ENCODE results near the gene FRMD3. TPM values are rescaled to one million over a fixed set of nuclear protein-coding genes. Genes with fewer than 3 reads are reported as not detected.

The FRMD3 gene
- total RNA-seq, 2 donors from 2014 or later = 2.1 to 4.6 TPM

GRCh38 chr9:83489961-83490360 lies 48.2 kb downstream of the FRMD3 start:
- H3K4me3 ChIP-seq = no peak overlapping the region
- no peaks in the 10 kb centered on the region for H3K4me1 ChIP-seq
- TF ChIP-seq, protein P1, sequence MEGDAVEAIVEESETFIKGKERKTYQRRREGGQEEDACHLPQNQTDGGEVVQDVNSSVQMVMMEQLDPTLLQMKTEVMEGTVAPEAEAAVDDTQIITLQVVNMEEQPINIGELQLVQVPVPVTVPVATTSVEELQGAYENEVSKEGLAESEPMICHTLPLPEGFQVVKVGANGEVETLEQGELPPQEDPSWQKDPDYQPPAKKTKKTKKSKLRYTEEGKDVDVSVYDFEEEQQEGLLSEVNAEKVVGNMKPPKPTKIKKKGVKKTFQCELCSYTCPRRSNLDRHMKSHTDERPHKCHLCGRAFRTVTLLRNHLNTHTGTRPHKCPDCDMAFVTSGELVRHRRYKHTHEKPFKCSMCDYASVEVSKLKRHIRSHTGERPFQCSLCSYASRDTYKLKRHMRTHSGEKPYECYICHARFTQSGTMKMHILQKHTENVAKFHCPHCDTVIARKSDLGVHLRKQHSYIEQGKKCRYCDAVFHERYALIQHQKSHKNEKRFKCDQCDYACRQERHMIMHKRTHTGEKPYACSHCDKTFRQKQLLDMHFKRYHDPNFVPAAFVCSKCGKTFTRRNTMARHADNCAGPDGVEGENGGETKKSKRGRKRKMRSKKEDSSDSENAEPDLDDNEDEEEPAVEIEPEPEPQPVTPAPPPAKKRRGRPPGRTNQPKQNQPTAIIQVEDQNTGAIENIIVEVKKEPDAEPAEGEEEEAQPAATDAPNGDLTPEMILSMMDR (IDR thresholded peaks at IDR 0.05) = no peak
- TF ChIP-seq POLR2A (IDR thresholded peaks at IDR 0.05) = no peak
- H3K27ac ChIP-seq = no peak overlapping the region
- ATAC-seq (no peak), DNase-seq (no peak)
- no peaks in the 10 kb centered on the region for H3K36me3 ChIP-seq (replicated peaks in 1 of 2; ENCODE audit: insufficient read depth in 1 of 2, low read depth in 2 of 2)
- H3K9me3 ChIP-seq = no peaks in the 10 kb centered on the region
- 100% methylated on average over 1 of the region's 1 CpG for WGBS, 2 donors
- intact Hi-C loops (cut with DNase I) = no loop called here
- no peaks in the 10 kb centered on the region for H3K27me3 ChIP-seq

GRCh38 chr9:83484990-83485389 lies 53.2 kb downstream of the FRMD3 start:
- no peaks in the 10 kb centered on the region for H3K27me3 ChIP-seq
- no peak overlapping the region for H3K4me3 ChIP-seq
- 70 to 82% methylated on average over 6 of the region's 6 CpGs for WGBS, 2 donors
- no peaks in the 10 kb centered on the region for H3K4me1 ChIP-seq
- DNase-seq = no peak
- intact Hi-C loops (cut with DNase I) = no loop called here
- ATAC-seq = no peak
- H3K36me3 ChIP-seq (replicated peaks in 1 of 2; ENCODE audit: insufficient read depth in 1 of 2, low read depth in 2 of 2) = no peaks in the 10 kb centered on the region
- no peak overlapping the region for H3K27ac ChIP-seq
- TF ChIP-seq, protein P1 (IDR thresholded peaks at IDR 0.05) = no peak
- TF ChIP-seq POLR2A (IDR thresholded peaks at IDR 0.05) = no peak
- H3K9me3 ChIP-seq = no peaks in the 10 kb centered on the region

DNA sequence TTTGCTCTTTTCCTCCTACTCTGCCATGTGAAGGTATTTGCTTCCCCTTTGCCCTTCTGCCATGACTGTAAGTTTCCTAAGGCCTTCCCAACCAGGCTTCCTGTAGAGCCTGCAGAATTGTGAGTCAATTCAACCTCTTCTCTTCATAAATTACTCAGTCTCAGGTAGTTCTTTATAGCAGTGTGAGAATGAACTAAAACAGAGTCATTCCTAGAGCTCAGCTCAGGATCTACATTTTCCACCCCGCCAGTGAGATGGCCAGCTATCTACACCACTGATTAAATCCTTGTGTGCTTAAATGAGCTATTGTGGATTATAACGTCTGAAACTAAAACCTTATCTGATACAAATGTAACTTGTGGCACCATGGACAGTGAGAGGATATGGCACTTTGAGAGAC lies 55.0 kb downstream of the FRMD3 start:
- DNase-seq (no peak), ATAC-seq (no peak)
- Histone ChIP-seq H3K36me3 (replicated peaks in 1 of 2; ENCODE audit: insufficient read depth in 1 of 2, low read depth in 2 of 2) (no peaks in the 10 kb centered on the region), H3K4me3 (no peak overlapping the region), H3K9me3 (no peaks in the 10 kb centered on the region), H3K27me3 (no peaks in the 10 kb centered on the region), H3K4me1 (no peaks in the 10 kb centered on the region), H3K27ac (no peak overlapping the region)
- TF ChIP-seq, protein P1 (IDR thresholded peaks at IDR 0.05) = no peak
- WGBS, 2 donors = 68 to 73% methylated on average over 2 of the region's 2 CpGs
- intact Hi-C loops (cut with DNase I) = no loop called here

GRCh38 chr9:83479765-83480164 lies 58.4 kb downstream of the FRMD3 start:
- H3K27ac ChIP-seq = no peak overlapping the region
- no peak overlapping the region for H3K4me3 ChIP-seq
- no peaks in the 10 kb centered on the region for H3K36me3 ChIP-seq (replicated peaks in 1 of 2; ENCODE audit: insufficient read depth in 1 of 2, low read depth in 2 of 2)
- 92 to 96% methylated on average over 2 of the region's 2 CpGs for WGBS, 2 donors
- H3K4me1 ChIP-seq = no peaks in the 10 kb centered on the region
- H3K9me3 ChIP-seq = no peaks in the 10 kb centered on the region
- ATAC-seq (no peak), DNase-seq (no peak)
- H3K27me3 ChIP-seq = no peaks in the 10 kb centered on the region
- intact Hi-C loops (cut with DNase I) = no loop called here
- TF ChIP-seq, protein P1 (IDR thresholded peaks at IDR 0.05) = no peak
- TF ChIP-seq POLR2A (IDR thresholded peaks at IDR 0.05) = no peak

DNA sequence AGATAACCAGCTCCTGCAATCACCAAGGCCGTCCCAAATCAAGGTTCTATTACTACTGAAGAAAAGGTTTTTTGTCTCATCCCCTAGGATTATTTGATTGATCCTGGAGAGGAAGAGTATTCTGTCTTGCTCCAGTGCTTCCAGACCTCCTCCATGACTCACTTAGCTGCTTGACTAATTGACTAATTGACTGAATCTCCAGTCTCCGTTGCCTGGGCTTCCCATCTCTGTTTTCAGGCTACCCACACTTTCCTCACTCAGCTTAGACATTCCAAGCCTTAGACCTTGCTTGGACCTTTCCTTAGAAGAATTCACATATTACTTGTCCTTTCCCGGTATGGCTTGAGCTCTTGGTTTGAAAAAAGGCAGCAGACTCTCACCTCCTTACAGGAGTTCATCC lies 60.6 kb downstream of the FRMD3 start:
- no peaks in the 10 kb centered on the region for H3K9me3 ChIP-seq
- H3K27me3 ChIP-seq = no peaks in the 10 kb centered on the region
- no peaks in the 10 kb centered on the region for H3K36me3 ChIP-seq (replicated peaks in 1 of 2; ENCODE audit: insufficient read depth in 1 of 2, low read depth in 2 of 2)
- TF ChIP-seq, protein P1 (IDR thresholded peaks at IDR 0.05) = no peak
- no peak for TF ChIP-seq POLR2A (IDR thresholded peaks at IDR 0.05)
- no peak overlapping the region for H3K27ac ChIP-seq
- no peak for ATAC-seq
- intact Hi-C loops (cut with DNase I) = no loop called here
- H3K4me1 ChIP-seq = no peaks in the 10 kb centered on the region
- H3K4me3 ChIP-seq = no peak overlapping the region
- WGBS, 2 donors = 80 to 83% methylated on average over 3 of the region's 3 CpGs
- no peak for DNase-seq

All from body of pancreas (tissue), 4 donors.